ENCODE data around the gene GPR152. TPM values are rescaled to one million over a fixed set of nuclear protein-coding genes. Genes with fewer than 3 reads are reported as not detected.

The GPR152 gene
- total RNA-seq, 2 donors from 2014 or later: not detected

GRCh38 chr11:67451658-67451976 is 912 bp downstream of the GPR152 start:
- intact Hi-C loops (cut with DNase I): no loop called here
- Histone ChIP-seq H3K27me3 (no peaks in the 10 kb centered on the region), H3K36me3 (replicated peaks in 1 of 2; ENCODE audit: insufficient read depth in 1 of 2, low read depth in 2 of 2) (no peaks in the 10 kb centered on the region), H3K4me1 (peaks cover 8% of the 10 kb centered on the region), H3K9me3 (no peaks in the 10 kb centered on the region), H3K4me3 (no peak overlapping the region), H3K27ac (no peak overlapping the region)
- WGBS, 2 donors: 89% methylated on average over 14 of the region's 14 CpGs; no CpG with 5 or more reads in 1 of the 2 donors
- TF ChIP-seq POLR2A (IDR thresholded peaks at IDR 0.05) (no peak), CTCF (IDR thresholded peaks at IDR 0.05) (no peak)
- DNase-seq (no peak), ATAC-seq (no peak)

GRCh38 chr11:67450796-67451657 is 1.5 kb downstream of the GPR152 start:
- H3K4me1 ChIP-seq: peaks cover 8% of the 10 kb centered on the region
- no peak overlapping the region for H3K27ac ChIP-seq
- TF ChIP-seq CTCF (IDR thresholded peaks at IDR 0.05): no peak
- no peak for TF ChIP-seq POLR2A (IDR thresholded peaks at IDR 0.05)
- H3K9me3 ChIP-seq: no peaks in the 10 kb centered on the region
- WGBS, 2 donors: 86 to 93% methylated on average over 13 to 24 of the region's 25 CpGs
- no peak overlapping the region for H3K4me3 ChIP-seq
- H3K36me3 ChIP-seq (replicated peaks in 1 of 2; ENCODE audit: insufficient read depth in 1 of 2, low read depth in 2 of 2): no peaks in the 10 kb centered on the region
- intact Hi-C loops (cut with DNase I): no loop called here
- no peak for DNase-seq
- no peak for ATAC-seq
- H3K27me3 ChIP-seq: no peaks in the 10 kb centered on the region

GRCh38 chr11:67449116-67449844 is 3.2 kb downstream of the GPR152 start:
- no peaks in the 10 kb centered on the region for H3K27me3 ChIP-seq
- intact Hi-C loops (cut with DNase I): no loop called here
- H3K36me3 ChIP-seq (replicated peaks in 1 of 2; ENCODE audit: insufficient read depth in 1 of 2, low read depth in 2 of 2): no peaks in the 10 kb centered on the region
- 49 to 55% methylated on average over 9 of the region's 9 CpGs for WGBS, 2 donors
- no peak for TF ChIP-seq POLR2A (IDR thresholded peaks at IDR 0.05)
- ATAC-seq: no peak
- H3K4me3 ChIP-seq: no peak overlapping the region
- DNase-seq: peak in 1 of 4 donors; percentile 40
- H3K9me3 ChIP-seq: no peaks in the 10 kb centered on the region
- peak overlapping the region in 1 of 4 donors; percentile 21 for H3K27ac ChIP-seq
- H3K4me1 ChIP-seq: peaks cover 14% of the 10 kb centered on the region

- no peaks in the 10 kb centered on the region for H3K9me3 ChIP-seq
- intact Hi-C loops (cut with DNase I): no loop called here
- no peak overlapping the region for H3K27ac ChIP-seq
- no peaks in the 10 kb centered on the region for H3K36me3 ChIP-seq (replicated peaks in 1 of 2; ENCODE audit: insufficient read depth in 1 of 2, low read depth in 2 of 2)
- no peak for TF ChIP-seq CTCF (IDR thresholded peaks at IDR 0.05)
- no peak for TF ChIP-seq POLR2A (IDR thresholded peaks at IDR 0.05)
- 87 to 91% methylated on average over 7 of the region's 7 CpGs for WGBS, 2 donors
- no peak for ATAC-seq
- peaks cover 18% of the 10 kb centered on the region for H3K4me1 ChIP-seq
- no peak for DNase-seq
- H3K27me3 ChIP-seq: no peaks in the 10 kb centered on the region
- H3K4me3 ChIP-seq: no peak overlapping the region
These were observed 4.3 kb downstream of the GPR152 start for GRCh38 chr11:67448220-67448609.

- WGBS, 2 donors: 77% methylated on average over 5 of the region's 5 CpGs
- intact Hi-C loops (cut with DNase I): no loop called here
- no peak for ATAC-seq
- no peak for DNase-seq
- Histone ChIP-seq H3K27me3 (no peaks in the 10 kb centered on the region), H3K4me3 (no peak overlapping the region), H3K4me1 (peaks cover 21% of the 10 kb centered on the region), H3K36me3 (replicated peaks in 1 of 2; ENCODE audit: insufficient read depth in 1 of 2, low read depth in 2 of 2) (no peaks in the 10 kb centered on the region), H3K9me3 (no peaks in the 10 kb centered on the region), H3K27ac (no peak overlapping the region)
- no peak for TF ChIP-seq CTCF (IDR thresholded peaks at IDR 0.05)
- no peak for TF ChIP-seq POLR2A (IDR thresholded peaks at IDR 0.05)
These were observed 7.0 kb downstream of the GPR152 start for GRCh38 chr11:67445515-67445914.
